Mesothelial cell of epicardium (in vitro differentiated cells): ENCODE measurements around the gene GJA3. TPM values are rescaled to one million over a fixed set of nuclear protein-coding genes. Genes with fewer than 3 reads are reported as not detected.

Experiments
- DNase-seq, 2 experiments: peaks; one replicate each; pipeline ENCODE4 v3.0.0; 2021; ENCODE audit warnings: low spot score in 2 of 2; ENCODE audit not compliant: unreplicated experiment in 2 of 2
- H3K27ac Mint-ChIP-seq: 2 replicates; pipeline ENCODE4 v1.8.0; 2021; ENCODE audit warnings: mixed read lengths
- H3K27me3 Mint-ChIP-seq: 2 replicates; pipeline ENCODE4 v1.8.0; 2021; ENCODE audit warnings: low read depth, mixed read lengths
- H3K36me3 Mint-ChIP-seq: 2 replicates; pipeline ENCODE4 v1.8.0; 2021; ENCODE audit warnings: mixed read lengths
- H3K4me1 Mint-ChIP-seq: 2 replicates; pipeline ENCODE4 v1.8.0; 2021; ENCODE audit warnings: mixed read lengths
- H3K4me3 Mint-ChIP-seq: 2 replicates; pipeline ENCODE4 v1.8.0; 2021; ENCODE audit warnings: mild to moderate bottlenecking, moderate library complexity, mixed read lengths
- H3K9me3 Mint-ChIP-seq: 2 replicates; pipeline ENCODE4 v1.8.0; 2021; ENCODE audit warnings: mixed read lengths
- CTCF ChIP-seq: fragments of 200-600 bp; sonication (generic); IDR thresholded peaks from one replicate; pipeline ENCODE4 v1.5.0; 2021; ENCODE audit warnings: antibody characterized with exemption; ENCODE audit not compliant: unreplicated experiment
- total RNA-seq: library from RNA; stranded (reverse); gene quantifications from 3 replicates; pipeline ENCODE4 v1.2.1, GENCODE V29; 2021

The GJA3 gene
- total RNA-seq, 1 donor from 2014 or later: 5.3 TPM

DNA sequence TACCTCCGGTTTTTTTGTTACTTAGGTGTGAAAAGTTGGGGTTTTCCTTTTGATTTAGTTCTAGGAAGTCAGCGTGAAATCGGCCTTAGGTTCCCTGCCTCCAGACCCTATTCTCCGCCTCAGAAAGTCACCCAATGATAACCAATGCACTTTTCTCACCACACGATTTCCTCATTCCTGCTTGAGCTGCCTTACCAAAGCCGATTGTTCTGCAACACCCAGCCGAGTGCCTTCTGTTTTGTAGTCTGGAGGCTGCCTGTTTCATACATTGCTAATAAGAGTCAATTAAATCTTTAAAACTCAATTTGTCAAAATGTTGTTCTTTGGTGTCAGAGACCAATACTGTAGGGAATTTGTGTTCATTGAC is 39.7 kb downstream of the GJA3 start:
- no peak for TF ChIP-seq CTCF
- H3K4me3 Mint-ChIP-seq: no peak overlapping the region

DNA sequence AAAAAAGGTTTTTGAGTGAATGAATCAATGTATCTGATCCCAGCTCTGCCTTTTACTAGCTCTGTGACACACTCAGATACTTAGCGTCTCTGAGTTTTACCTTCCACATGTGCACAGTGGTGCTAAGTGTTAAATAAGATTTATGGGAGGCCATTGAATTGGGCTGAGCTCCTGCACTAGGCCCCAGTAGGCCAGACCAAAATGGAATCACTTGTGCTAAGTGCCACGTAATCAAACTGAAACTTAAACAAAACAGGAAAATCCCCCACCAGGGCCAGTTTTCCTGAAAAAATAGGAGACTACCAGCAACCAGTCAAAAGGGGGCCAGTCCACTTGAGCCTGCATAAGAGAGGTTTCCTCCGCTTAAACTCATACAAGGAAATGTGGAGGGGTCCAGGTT is 40.9 kb downstream of the GJA3 start:
- no peaks in the 10 kb centered on the region for H3K36me3 Mint-ChIP-seq
- no peaks in the 10 kb centered on the region for H3K9me3 Mint-ChIP-seq
- peak overlapping the region; percentile 61 for H3K27ac Mint-ChIP-seq
- no peak for DNase-seq
- H3K4me3 Mint-ChIP-seq: peak overlapping the region; percentile 51
- TF ChIP-seq CTCF: no peak
- peaks cover 7% of the 10 kb centered on the region for H3K4me1 Mint-ChIP-seq
- peaks cover 6% of the 10 kb centered on the region for H3K27me3 Mint-ChIP-seq

More for the DNA sequence above, 39.7 kb downstream of the GJA3 start:
- DNase-seq: no peak
- no peaks in the 10 kb centered on the region for H3K36me3 Mint-ChIP-seq
- H3K4me1 Mint-ChIP-seq: peaks cover 10% of the 10 kb centered on the region
- no peaks in the 10 kb centered on the region for H3K9me3 Mint-ChIP-seq
- peaks cover 11% of the 10 kb centered on the region for H3K27me3 Mint-ChIP-seq
- H3K27ac Mint-ChIP-seq: no peak overlapping the region

- Mint-ChIP-seq H3K4me1 (peaks cover 7% of the 10 kb centered on the region), H3K9me3 (no peaks in the 10 kb centered on the region), H3K27ac (peak overlapping the region; percentile 89), H3K36me3 (no peaks in the 10 kb centered on the region), H3K4me3 (peak overlapping the region; percentile 81), H3K27me3 (peaks cover 1% of the 10 kb centered on the region)
- peak in 1 of 2 experiments; percentile 53 for DNase-seq
- peak; percentile 38 for TF ChIP-seq CTCF
These were observed 42.3 kb downstream of the GJA3 start for GRCh38 chr13:20118268-20119140.

DNA sequence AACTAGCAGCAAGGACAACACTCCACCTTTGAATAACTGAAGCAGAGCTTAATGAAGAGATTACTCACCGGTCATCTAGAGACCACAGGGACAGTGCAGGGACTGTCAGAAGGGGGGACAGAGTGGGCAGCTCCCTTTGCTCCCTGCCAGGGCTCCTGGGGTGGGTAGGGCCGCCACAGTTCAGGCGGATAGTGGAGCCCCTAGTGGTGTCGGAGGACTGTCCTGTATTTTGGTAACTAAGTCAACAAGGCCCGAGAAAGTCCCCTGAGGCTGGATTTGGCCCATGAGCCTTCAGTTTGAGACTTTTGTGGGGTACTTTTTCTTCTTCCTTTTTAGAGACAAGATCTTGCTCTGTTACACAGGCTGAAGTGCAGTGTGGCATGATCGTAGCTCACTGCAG is 44.6 kb downstream of the GJA3 start:
- peaks cover 7% of the 10 kb centered on the region for H3K4me1 Mint-ChIP-seq
- no peak overlapping the region for H3K27ac Mint-ChIP-seq
- H3K27me3 Mint-ChIP-seq: peaks cover 4% of the 10 kb centered on the region
- H3K9me3 Mint-ChIP-seq: no peaks in the 10 kb centered on the region
- TF ChIP-seq CTCF: no peak
- no peak overlapping the region for H3K4me3 Mint-ChIP-seq
- H3K36me3 Mint-ChIP-seq: no peaks in the 10 kb centered on the region
- DNase-seq: no peak

GRCh38 chr13:20114066-20114610 is 46.7 kb downstream of the GJA3 start:
- DNase-seq: no peak
- Mint-ChIP-seq H3K27ac (no peak overlapping the region), H3K4me3 (no peak overlapping the region), H3K27me3 (peaks cover 4% of the 10 kb centered on the region), H3K4me1 (peaks cover 2% of the 10 kb centered on the region), H3K9me3 (no peaks in the 10 kb centered on the region), H3K36me3 (no peaks in the 10 kb centered on the region)
- TF ChIP-seq CTCF: no peak
